HG02938 (cell line): ENCODE data around the gene POGZ.
"Not testable (repeated sequence)": the region's sequence is repeated elsewhere in the genome, so short reads cannot be mapped to it uniquely, and the experiment has no call there.

ENCODE experiments used
- ATAC-seq: cut with Tn5 transposase; IDR thresholded peaks from one replicate; pipeline ENCODE4 v1.9.1; 2021; ENCODE audit warnings: mild to moderate bottlenecking, moderate library complexity; ENCODE audit not compliant: unreplicated experiment

Gene POGZ

DNA sequence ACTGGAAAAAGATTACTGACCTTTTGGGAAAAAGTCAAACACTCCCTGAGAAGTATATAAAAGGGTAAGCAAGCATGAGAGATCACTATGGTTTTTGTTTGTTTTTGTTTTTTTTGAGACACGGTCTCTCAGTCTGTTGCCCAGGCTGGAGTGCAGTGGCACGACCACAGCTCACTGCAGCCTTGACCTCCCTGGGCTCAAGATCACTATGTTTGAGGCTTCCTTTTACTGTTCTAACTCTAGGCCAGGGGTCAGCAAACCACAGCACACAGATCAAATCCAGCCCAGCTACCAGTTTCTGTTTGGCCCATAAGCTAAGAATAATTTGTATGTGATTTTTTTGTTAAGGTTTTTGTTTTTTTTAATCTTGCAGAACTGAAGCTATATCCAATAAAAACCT, 34.2 kb downstream of the POGZ start:
- no peak for ATAC-seq

DNA sequence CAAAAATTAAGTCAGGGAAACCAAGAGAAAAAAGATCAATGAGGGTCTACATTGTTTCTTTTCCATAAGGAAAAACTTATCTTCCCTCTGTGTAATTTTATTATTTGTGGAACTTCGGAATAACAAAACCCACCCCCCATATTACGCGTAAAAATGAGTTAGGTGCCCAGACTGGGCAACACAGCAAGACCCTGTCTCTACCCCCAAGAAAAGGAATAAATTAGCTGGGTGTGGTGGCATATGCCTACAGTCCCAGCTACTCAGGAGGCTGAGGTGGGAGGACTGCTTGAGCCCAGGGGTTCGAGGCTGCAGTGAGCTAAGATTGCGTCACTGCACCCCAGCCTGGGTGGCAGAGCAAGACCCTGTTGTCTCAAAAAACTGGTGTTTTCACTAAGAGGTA, 39.5 kb downstream of the POGZ start:
- no peak for ATAC-seq

DNA sequence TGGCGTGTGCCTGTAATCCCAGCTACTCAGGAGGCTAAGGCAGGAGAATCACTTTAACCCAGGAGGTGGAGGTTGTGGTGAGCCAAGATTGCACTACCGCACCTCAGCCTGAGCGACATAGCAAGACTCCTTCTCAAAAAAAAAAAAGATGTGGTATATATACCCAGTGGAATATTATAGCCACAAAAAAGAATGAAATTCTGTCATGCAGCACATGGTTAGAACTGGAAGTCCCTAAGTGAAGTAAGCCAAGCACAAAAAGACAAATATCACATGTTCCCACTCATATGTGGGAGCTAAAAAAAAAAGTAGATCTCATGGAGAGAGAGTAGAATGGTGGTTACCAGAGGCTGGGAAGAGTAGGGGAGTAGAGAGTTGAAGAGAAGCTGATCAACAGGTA, 41.2 kb downstream of the POGZ start:
- ATAC-seq: no peak

GRCh38 chr1:151416231-151416630, 43.1 kb downstream of the POGZ start:
- ATAC-seq: no peak

DNA sequence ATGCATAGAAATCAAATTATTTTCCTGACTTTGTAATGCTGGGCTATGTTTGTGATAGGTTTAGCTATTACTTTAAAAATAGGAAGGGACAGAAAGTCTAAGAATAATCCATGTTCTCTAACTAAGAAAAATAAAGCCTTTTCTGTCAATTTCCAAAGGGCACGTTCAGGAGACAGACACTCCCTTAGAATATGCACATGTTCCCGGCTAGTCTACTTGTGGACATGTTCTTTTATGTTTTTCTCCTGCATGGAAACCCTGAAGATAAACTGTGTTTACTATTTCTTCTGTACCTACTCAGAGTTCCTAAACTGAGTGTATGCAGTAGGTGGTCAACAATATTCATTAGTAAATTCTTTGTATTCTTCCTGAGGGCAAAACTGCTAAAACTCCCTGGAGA, 47.4 kb downstream of the POGZ start:
- ATAC-seq: no peak

DNA sequence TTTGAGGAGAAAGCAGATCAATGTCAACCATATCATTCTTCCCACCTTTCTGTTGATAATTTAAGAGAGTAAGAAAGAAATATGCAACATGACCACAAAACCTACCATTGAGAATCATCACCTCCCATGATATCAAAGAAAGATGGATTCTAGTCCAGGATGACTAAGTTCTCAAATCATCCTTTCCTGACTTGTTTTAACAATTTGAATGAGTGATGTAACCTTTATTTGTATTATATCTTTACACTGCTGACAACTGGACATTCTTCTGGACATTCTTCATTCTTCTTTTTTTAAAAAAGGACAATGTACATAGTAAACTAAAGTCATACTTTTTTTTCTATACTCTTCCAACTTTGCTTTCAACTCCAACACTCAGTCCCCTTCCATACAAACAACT, 50.4 kb downstream of the POGZ start:
- ATAC-seq: no peak

- ATAC-seq: no peak
Measured at GRCh38 chr1:151407304-151407703, 52.0 kb downstream of the POGZ start.

GRCh38 chr1:151406176-151406575, 53.1 kb downstream of the POGZ start:
- ATAC-seq: no peak

GRCh38 chr1:151405187-151405951, 53.9 kb downstream of the POGZ start:
- ATAC-seq: no peak

DNA sequence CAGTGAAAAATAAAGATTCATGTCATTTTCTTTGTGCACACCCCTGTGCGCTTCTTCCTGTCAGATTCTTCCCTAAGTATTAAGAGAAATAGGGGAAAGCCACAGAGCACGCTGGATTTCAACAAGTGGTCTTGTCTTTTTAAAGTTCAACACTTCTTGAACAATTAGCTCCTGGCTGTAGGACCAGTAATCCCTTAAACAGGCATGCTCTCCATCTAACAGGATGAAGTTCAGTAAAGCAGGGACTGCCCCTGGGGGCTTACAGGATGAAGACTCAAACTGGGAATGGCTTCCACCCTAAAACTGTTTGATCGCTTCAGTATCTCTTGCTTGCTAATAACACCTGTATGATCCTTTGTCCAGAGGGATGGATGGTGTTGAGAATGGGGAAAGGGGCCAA, 55.7 kb downstream of the POGZ start:
- ATAC-seq: no peak

DNA sequence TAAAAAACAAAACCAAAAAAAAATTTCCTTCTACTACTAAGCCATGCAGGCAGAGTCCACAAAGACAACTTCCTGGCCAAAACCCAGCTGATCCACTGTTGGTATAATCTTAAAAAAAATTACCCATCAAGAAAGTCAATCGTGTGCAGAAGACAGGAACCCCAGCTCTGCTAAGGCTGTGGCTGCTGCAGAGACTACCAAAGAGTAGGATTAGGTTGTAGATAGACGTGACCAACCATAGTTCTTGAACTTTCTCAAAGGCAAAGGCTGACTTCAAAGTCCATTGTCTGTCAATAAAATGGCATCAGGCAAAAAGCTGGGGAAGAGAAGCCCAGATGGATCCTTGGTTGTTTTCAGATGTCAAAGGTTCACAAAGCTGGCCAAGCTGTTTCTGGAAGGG, 56.5 kb downstream of the POGZ start:
- no peak for ATAC-seq

- no peak for ATAC-seq
Measured at GRCh38 chr1:151401860-151402259, 57.4 kb downstream of the POGZ start.

GRCh38 chr1:151401125-151401788, 58.0 kb downstream of the POGZ start:
- no peak for ATAC-seq

GRCh38 chr1:151399324-151400171, 59.7 kb downstream of the POGZ start, which contains the start of gene PSMB4:
Gene PSMB4, plus strand, starts transcription at chr1:151399573. Its CDS starts 15 bp downstream, at chr1:151399588.
- ATAC-seq: peak; percentile 82

DNA sequence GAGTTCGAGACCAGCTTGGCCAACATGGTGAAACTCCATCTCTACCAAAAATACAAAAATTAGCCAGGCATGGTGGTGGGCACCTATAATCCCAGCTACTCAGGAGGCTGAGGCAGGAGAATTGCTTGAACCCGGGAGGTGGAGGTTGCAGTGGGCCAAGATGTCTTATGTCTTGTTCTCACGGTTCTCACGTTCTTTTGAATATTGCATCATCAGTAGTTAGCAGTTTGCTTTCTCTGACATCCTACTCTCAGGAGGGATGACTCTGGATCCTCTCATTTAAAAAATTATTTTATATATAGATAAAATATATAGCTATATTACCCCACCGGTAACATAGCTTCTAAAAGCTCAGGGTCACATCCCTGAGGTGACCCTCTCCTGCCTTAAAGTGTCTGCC, 63.0 kb downstream of the POGZ start:
- ATAC-seq: not testable (repeated sequence)

DNA sequence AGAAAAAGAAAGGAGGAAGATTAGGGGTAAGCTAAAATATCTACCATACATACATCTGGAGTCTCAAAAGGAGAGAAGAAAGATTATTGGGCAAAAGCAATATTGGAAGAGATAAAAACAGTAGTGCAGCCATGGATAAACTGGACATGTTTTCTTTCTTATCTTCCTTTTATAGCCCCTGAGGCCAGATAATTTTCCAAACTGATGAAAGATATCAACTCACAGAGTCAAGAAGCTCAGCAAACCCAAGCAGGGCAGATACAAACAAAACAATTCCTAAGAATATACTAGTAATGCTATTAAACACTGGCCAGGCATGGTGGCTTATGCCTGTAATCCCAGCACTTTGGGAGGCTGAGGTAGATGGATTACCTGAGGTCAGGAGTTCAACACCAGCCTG, 65.7 kb downstream of the POGZ start:
- ATAC-seq: no peak

- ATAC-seq: no peak
Measured at GRCh38 chr1:151391079-151391563, 68.2 kb downstream of the POGZ start.

- ATAC-seq: not testable (repeated sequence)
Measured at GRCh38 chr1:151390221-151391078, 68.8 kb downstream of the POGZ start.

DNA sequence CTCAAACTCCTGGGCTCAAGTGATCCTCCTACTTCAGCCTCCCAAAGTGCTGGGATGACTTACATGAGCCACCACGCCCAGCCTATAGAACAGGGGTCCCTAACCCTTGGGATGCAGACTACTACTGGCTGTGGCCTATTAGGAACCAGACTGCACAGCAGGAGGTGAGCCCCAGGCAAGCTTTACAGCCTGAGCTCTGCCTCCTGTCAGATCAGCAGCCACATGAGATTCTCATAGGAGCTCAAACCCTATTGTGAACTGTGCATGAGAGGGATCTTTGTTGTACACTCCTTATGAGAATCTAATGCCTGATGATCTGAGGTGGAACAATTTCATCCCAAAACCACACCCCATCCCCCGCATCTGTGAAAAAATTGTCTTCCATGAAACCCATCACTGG, 73.3 kb downstream of the POGZ start:
- ATAC-seq: no peak

- ATAC-seq: no peak
Measured at GRCh38 chr1:151384584-151384983, 74.7 kb downstream of the POGZ start.
